Muscle of back (tissue), 11 donors: ENCODE results near the gene GMDS. TPM values are rescaled to one million over a fixed set of nuclear protein-coding genes. Genes with fewer than 3 reads are reported as not detected.

Experiments
- DNase-seq, 3 donors: peaks; one replicate each; pipeline versions ENCODE4 v3.0.0 to v3.0.0-alpha.2; 2013
- polyA plus RNA-seq, 10 donors: library from polyadenylated mRNA; unstranded; fragments of 120-200 nt; gene quantifications; one replicate each; pipeline ENCODE4 v1.2.1, GENCODE V29; 2013; ENCODE audit not compliant: insufficient read length in 10 of 10

GMDS gene
- polyA plus RNA-seq, 10 donors: 9.6 to 17.5 (median 11.0) TPM

DNA sequence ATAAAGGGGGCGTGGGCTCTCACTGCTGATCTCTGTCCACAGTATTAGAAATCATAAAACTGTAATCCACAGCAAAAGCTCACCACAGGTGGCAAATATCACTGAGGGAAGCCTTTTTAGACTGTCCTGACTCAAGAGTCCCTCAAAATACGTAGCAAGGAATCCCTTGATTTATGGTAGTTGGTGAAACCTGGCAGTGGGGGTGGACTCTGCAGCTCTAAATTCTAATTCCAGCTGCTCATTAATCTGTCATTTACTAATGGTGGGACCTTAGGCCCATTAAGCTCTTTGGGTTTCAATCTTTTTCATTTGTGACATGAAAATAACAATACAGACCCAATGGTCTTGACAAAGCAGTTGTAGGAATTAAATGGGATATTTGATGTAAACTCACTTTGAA lies 32.3 kb downstream of the GMDS start:
- no peak for DNase-seq

DNA sequence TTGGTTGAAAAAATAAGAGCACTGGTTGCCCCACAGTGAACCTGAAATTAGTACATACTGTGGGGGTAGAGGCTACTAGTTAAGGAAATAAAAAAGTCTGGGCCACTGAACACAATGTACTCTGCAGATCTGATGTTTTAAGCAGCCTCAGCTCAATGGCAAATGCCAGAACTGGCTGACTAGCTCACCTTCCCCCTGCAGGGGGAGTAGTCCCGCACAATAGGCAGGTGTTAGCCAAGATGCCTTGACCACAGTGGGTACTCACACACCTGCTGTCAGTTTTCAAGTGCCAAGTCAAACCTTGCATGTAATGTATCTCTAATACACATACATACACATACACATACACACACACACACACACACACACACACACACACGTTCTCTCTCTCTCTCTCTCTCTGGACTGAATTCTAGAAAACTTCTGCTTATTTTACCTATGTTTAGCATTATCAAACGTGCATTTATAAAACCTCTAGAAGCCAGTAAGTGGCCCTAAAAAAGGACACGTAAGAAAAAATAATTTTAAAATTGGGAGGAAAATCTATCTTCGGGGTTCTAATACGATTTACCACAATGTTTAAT lies 36.1 kb downstream of the GMDS start:
- no peak for DNase-seq

DNA sequence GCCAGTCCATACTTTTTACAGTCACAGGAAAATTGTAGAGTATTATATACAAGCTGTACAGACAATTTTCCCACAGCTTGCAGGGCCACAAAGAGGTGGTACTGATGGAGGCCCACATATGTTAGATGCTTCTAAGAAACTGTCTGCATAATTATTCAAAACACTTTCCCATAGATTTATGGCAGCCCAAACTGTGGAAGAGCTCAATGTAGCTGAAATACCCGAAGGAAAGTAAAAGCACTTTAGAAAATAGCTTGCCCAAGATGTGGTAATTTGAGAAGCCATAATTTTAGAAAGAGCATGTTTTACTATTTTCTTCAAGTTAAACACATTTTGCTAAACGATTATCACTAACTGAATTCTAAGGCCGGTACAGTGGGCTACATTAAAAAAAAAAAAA lies 36.9 kb downstream of the GMDS start:
- no peak for DNase-seq

DNA sequence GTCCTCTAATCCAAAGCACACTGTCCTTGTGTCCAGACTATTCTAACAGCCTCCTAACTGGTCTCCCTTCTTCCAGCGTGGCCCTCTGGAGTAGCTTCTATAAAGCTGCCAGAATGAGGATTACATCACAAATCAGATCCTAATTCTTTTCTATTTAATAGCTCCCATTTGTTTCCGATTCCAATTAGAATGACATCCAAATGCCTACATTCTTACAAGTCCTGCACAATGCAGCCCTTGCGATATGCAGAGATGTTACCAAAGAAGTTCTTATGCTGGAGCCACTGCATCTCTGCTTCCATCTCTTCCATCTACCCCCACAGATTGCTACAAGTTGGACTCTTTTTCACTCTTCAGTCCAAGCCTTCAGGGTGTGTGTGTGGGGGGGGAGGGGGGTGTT lies 40.0 kb downstream of the GMDS start:
- DNase-seq: no peak

DNA sequence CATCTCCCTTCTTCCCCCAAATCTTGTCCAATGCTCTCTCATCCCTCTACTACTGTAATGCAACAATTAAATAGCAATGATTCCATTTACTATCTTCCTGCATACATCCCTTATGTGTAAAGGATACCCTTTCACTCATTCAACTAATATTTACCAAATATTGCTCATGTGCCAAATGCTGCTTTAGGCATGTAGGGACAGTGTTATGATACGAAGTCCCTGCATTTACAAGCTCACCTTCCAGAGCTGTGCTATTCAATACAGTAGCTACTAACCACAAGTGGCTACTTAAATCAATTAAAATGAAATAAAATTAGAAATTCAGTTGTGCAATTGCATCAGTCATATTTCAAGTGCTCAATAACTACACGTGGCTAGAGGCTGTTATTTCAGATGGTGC lies 41.1 kb downstream of the GMDS start:
- no peak for DNase-seq

DNA sequence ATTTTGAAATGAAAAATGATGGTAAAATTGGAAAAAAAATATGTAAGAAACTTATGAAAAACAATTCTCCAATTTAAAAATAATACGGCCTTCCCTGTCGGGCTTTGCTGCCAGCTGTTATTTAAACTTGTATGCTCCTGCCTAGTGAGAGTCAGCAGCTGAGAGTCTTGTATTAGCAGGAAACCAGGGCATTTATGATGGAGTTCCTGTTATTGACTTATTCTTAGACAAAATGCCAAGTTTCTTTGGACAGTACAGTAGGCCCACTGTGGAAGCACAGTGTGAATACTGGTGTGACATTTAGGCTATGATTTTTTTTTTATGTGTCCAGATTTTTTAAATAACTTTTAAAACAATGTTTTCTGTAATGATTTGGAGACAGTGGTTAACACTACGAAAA lies 42.1 kb downstream of the GMDS start:
- DNase-seq: no peak

DNA sequence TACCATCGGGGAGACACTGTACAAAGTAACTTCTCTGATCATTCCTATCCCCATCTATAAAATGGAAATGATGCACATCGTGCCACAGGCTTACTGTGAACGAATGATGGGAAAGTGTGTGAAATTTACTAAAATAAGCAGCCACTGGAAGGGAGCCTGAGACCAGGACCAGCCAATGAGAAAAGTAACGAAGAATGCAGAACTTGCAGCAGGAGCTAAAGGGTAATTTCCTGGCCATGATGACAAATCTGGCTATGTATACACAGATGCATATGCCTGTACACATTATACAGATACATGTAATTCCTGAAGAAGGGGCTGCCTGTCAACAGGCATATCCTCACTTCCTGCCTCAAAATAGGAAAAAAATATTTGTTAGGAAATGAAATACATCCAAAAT lies 47.4 kb downstream of the GMDS start:
- no peak for DNase-seq

DNA sequence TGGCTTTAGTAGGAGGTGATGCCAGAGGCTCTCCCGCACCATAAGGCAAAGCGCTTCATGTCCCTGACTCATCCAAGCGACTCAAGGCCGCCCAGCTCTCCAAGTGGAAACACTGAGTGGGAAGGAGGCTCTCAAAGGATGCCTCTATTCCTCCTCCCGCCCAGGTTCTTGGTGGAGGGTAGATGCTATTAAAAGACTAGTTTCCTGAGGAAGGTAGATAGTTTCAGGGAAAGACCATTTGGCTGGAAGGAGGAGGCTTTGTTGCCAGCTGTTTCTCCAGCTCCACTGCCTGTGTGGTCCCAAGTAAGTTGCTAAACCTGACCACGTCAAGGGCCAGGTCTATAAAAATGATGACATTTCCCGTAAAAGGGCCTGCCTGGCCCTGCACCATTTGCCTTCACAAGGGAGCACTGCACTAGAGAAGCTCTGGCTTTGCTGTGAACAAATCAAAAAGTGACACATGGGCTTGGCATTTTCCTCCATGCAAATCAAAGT lies 48.2 kb downstream of the GMDS start:
- peak; percentile 10 to 34 (median 22) for DNase-seq

DNA sequence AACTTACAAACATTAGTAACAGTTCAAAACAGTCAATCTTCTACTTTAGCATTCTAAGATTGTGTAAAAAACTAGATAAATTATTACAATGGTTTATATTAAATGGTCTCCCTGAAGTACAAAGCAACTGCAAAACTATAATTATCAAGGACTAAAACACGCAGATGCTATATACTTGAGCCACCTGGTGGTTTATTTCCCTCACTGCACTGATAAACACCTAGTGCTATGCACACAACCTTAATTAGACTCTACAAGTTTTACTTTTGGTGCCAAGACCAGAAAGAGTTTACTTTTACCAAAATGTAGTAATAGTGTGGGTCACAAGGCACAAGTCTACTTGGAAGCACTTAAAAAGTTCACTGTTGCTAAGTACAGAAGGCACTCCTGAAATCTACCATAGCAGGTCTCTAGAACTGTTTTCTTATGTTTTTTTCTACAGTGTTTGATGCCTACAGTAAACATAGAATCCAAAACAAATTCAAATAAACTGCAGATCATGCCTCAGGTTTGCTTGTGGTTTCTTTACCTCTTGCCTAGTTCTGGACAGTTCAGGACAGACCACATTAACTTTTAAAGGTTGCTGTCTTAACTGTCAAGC lies 49.2 kb downstream of the GMDS start:
- peak; percentile 42 to 67 (median 43) for DNase-seq

DNA sequence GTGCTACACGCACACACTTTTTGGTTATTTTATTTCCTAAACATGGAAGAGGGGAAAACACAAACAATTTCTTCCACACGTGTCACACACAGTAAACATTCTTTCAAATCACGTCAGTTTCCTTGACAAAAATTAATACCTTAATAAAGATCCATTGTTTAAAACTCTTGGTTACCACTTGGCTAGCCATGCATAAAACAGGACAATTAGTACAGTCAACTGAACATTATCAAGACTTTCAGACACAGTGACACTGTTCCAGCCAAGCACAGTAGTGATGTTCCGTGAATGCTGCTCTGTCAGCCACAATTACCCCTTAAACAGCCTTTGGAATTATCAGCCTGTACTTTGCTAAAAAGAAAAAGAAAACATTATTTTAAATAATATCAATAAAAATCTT lies 50.8 kb downstream of the GMDS start:
- DNase-seq: no peak

DNA sequence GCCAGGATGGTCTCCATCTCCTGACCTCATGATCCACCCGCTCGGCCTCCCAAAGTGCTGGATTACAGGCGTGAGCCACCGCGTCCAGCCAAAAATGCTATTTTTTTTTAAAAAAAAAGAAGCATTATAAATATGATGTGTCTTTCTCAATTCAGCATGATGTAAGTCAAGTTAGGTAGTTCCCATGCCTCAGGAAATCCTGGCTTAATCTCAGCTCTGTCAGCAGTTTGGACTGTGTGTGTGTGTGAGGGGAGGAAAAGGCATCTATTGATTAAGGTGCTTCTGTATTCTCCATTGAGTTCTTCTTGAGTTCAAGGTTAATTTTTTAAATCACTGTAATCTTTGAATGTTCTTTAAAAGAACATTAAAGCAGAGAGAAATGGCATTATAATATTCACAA lies 51.5 kb downstream of the GMDS start:
- DNase-seq: no peak

DNA sequence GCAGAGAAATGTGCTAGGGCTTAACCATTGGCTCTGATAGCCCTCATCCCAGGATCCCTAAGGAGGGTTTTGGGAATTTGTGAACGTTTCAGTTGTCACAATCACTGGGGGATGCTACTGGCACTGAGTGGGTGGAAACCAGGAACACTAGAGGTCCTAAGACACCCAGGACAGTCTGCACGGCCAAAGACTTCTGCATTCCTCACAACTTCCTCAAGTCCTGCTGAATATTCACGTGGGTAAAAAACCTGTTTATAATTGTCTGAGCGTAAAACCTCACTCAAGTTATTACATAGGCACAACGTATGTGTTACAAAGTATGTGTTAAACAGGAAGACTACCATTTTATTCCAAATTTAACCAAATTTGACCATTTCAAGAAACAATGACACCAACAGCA lies 52.4 kb downstream of the GMDS start:
- no peak for DNase-seq

DNA sequence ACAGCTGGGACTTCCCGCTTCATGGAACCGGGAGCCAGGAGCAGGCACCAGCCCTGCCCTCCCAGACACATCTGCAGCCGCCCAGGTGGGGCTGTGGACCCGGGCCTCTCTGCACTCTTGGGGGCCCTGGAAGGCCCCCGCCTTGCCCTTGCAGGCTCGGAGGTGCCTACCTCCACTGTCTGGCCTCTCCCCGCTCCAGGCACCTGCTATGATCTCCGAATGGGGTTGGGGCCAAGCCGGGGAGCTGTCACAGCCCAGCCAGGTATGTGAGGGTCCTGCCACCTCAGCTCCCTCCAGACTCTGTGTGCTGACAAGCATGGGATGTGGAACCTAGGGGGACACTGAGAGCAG lies 54.0 kb downstream of the GMDS start:
- no peak for DNase-seq

DNA sequence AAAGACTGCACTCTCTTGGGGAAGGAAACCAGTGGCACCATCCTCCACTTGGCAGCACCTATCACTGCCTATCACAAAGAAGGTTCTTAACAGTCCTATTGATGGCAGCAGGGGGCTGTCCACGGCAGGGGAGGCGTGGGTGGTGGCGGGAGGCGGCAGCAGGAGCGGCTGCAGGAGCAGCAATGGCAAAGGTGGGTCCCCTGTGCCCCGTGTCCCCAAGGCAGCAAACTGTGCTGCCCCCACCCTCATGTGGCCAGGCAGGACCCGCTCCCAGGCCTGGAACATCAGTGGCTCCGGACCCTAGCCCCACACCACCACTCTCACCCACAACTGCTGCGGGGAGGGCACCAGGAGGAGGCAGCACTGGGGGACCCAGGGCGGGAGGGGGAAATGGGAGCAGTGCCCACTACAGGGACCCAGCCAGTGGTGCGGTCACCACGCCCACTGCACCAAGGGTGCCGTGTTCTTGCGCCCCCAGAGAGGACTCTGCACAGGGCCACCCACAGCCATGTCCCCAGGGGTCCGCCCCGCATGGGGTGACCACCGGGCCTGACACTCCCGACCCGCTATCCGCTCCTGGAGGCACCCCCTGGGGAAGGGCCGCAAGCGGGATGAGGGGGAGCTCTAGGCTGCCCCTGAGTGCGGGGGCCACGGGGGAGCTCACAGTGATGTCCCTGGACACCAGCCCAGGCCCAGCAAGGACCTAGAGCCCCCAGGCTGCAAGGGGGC lies 54.6 kb downstream of the GMDS start:
- no peak for DNase-seq

DNA sequence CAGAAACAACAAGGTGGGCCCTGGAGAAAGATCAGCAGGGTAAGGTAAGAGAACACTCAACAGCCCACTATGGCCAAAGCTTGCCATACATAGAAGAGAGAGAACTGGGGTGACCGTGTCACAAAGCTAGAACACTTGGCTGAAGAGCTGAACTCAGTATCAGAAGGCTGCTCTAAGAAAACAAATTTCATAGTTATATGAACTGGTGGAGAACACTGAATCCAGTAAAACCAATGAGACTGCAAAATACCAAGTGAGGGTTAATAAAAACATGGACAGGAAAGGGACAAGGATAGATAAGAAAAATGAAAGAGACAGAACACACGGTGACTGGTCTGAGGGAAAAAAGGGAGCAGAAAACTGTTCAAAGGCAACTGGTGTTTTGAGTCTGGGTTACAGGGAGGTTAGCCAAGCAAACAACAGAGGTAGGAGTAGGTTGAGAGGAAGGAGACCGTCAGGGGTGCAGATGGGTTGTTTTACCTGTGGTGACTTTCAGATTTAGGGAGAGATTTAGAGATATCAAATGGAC lies 56.5 kb downstream of the GMDS start:
- no peak for DNase-seq

DNA sequence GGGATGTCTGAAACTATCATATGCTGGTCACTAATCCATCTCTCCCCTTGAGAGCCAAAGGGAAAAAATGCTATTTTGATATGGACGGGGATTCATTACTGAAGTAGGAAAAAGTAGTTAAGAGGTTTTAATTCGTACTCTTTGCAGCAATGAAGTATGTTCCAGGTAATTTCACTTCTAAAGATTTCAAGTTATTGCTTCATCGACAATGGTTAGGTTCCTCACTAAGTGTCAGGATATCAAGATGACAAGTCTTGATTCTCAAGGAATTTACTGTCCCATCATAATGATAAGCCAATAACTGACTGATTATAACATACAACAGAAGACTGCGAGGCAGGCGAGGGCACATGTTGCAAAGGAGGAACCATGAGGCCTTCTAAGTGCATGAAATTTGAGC lies 57.0 kb downstream of the GMDS start:
- DNase-seq: no peak

DNA sequence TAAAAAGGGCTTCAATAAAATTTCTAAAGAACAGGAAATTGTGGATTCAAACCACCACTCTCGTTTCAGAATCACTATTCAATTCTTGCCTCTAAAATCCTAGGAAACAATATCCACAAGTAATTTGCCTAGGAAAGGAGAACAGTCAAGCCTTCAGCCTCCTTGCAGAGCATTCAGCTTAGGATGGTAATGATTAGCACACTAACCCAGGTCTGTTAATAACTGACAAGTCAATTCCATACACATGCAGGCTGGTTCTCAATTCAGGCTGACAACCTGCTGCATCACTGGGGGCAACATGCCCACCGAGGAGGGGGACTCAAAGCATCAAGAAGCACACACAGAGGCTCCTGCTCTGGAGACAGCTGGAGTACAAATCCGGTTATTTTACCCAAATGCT lies 57.6 kb downstream of the GMDS start:
- no peak for DNase-seq

DNA sequence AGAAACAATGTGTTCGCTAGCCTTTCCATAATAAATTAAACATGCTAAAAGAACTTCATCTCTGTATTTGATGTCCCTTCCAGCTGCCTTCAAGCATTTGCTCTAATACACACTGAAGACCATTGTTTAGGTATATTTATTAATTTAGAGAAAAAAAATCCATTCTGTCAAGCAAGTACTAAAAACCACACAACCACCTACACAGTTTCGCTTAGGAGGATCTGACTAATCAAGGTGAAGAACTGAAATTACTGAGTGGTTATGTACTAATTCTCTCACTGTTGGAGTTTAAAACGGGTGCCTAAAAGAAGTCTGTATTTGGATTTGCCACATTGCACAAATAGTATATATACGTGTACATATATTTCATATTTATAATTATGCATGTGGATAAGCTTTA lies 58.9 kb downstream of the GMDS start:
- DNase-seq: no peak

DNA sequence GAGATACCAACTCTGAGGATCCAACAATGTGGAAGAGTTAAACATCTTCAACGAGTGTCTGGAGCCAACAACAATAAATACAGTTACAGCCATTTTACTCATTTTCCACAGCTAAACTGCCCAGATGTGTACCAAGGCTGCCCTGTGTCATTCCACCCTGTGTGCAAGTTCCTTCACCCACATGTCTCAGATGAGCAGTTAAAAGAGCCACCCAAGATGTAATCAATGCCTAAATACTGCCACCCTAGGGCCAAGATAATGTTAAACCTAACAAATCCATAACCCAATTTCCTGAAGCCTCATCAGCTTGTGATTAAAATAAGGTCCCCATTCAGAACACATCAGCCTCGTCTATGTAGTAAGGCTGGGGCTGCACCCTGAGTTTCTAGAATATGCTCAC lies 59.9 kb downstream of the GMDS start:
- DNase-seq: no peak

DNA sequence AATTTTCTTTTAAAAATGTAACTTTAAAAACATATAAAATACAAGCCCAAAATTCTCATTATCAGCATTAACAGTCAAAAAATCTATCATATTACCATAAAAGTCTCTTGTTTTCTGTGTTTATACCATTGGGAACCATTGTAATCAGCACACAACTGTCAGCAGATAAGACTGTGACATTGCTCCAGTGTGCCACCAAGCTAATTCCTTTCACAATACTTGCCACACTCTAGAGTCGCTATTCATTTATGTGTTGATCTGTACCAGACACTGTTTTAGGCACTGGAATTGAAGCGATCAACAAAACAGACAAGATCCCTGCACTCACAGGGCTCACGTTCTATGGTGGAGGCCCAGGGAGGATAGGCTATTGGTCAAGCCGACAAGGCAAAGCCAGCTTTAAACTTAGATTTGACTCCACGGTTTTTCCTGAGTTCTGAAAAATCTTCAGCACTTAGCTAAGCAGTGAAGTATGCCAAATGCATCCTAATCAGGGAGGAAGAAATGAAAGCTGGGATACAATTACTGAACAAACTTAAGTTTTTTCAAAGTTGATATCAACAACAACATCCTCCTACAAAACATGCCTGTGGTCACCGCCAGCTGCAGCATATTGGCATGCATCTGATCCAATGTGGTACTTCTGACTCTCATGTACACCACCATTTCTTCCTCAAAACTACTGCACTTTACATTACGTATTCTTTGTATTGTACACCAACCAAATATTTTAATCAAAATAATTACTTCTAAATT lies 60.5 kb downstream of the GMDS start:
- no peak for DNase-seq

DNA sequence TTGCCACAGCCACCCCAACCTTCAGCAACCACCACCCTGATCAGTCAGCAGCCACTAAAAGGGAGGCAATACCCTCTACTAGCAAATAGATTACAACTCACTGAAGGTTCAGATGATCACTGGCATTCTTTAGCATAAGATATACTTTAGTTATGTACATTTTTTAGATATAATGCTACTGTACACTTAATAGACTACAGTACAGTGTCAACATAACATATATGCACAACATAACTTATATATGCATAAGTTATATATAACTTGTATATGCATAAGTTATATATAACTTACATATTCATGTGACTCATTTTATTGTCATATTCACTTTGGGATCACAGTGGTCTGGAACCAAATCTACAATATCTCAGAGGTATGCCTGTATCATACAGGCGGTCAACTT lies 61.7 kb downstream of the GMDS start:
- no peak for DNase-seq

DNA sequence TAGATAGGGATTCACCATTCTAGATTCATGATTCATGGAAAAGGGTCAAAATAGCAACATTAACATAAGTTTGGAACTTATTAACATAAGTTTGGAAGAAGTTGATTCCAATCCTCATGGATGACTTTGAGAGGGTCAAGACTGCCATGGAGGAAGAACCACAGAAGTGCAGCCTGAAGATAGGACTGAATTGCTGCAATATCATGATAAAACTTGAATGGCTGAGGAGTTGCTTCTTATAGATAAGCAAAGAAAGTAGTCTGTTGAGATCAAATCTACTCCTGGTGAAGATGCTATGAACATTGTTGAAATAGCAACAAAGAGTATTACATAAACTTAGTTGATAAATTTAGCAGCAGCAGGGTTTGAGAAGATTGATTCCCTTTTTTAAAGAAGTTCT lies 62.2 kb downstream of the GMDS start:
- no peak for DNase-seq

DNA sequence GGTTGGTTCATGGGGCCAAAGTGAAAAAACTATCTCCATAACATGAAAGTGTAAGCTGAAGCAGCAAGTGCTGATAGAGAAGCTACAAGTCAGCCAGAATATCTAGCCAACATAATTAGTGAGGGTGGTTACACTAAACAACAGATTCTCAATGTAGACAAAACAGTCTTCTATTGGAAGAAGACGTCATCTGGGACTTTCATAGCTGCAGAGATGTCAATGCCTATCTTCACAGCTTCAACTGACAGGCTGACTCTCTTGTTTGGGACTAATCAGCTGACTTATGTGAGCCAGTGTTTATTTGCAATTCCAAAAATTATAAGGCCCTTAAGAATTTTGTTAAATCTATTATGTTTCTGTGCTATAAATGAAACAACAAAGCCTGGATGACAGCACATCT lies 63.2 kb downstream of the GMDS start:
- DNase-seq: no peak
